GM19099 (cell line): Measurements from ENCODE around the gene SLC13A3.

ENCODE experiments used
- POLR2A ChIP-seq: IDR thresholded peaks from 3 replicates; pipeline ENCODE4 v1.6.1; 2011; ENCODE audit warnings: low read depth; ENCODE audit not compliant: insufficient read length; ENCODE audit errors: extremely low read depth

SLC13A3 gene

DNA sequence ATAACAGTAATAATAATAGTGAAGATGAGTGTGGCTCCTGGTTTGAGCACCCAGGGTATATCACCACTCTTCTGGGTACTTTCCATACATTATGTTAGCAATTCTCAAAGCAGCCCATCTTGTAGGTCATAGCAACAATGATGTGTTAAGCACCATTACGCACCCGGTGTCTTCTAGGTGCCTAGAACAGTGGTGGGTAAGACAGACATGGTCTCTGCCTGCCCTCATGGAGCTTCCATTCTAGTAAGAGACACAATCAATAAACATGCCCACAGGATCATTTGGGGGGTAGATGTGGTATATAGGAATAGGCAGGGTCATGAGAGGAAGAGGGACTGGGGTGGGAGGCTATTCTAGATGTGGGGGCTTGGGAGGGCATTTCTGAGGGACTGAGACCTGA lies 79.8 kb downstream of the SLC13A3 start:
- TF ChIP-seq POLR2A, result no peak

DNA sequence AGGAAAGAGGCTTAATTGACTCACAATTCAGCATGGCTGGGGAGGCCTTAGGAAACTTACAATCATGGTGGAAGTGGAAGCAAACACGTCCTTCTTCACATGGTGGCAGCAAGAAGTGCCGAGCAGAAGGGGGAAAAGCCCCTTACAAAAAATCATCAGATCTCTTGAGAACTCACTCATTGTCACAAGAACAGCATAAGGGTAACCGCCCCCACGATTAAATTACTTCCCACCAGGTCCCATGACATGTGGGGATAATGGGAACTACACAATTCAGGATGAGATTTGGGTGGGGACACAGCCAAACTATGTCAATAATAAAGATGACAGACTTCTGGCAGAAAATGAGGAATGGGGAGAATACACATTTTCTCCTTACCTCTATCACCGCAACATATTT lies 80.3 kb downstream of the SLC13A3 start:
- no peak for TF ChIP-seq POLR2A

DNA sequence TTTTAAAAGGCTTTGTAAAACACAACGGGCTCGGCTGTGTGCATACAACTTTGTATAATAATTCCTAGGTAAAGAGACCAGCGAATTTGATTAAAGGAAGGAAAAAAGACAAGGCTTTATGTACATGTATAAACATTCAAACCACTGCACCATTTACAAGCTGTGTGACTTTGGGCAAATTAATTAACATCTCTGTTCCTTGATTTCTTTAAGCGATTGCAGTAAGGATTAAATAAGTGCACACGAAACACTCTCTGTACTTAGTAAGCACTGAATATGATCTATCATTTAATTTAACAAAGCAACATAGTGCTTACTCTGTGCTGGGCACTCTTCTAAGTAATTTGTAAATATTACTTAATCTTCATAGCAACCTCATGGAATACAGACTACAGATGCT lies 81.3 kb downstream of the SLC13A3 start:
- TF ChIP-seq POLR2A, result no peak

DNA sequence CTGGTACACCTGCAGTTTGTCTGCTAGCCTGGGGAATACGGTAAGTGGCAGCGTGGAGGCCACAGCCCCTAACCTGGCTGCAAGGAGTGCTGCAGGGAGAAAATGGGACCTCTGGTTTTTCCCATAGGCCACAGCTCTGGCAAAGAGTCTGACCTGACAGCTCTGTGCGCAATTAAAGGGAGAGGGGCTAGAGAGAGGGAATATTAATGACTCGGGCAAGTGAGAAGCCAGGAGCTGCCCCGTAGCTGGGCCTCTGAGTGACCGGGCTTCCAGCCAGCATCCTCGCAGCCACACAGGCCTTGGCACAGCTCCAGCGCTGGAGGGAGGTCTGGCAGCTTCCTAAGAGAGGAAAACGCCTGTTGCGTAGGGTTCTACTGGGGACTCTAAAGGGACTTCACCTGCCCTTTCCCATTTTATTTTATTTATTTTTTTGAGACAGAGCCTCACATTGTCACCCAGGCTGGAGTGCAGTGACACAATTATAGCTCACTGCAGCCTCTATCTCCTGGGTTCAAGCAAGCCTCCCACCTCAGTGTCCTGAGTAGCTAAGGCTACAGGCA lies 82.6 kb downstream of the SLC13A3 start:
- no peak for TF ChIP-seq POLR2A

DNA sequence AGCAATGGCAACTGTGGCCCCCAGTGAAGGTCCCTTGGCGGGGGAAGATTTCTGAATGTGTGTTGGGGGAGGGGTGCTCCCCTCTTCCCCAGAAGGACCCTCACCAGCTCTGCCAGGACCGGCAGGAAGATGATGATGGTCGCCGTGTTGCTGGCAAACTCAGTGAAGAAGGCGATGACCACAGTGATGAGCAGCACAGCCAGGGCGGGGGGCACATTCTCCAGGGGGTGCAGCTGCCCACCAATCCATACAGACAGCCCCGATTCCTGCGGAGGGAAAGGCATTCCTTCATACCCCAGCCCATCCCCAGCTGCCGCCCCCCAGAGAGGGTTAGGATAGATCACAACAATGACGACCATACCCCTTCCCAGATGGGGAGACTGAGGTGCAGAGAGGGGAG lies 85.1 kb downstream of the SLC13A3 start:
- TF ChIP-seq POLR2A, result no peak

DNA sequence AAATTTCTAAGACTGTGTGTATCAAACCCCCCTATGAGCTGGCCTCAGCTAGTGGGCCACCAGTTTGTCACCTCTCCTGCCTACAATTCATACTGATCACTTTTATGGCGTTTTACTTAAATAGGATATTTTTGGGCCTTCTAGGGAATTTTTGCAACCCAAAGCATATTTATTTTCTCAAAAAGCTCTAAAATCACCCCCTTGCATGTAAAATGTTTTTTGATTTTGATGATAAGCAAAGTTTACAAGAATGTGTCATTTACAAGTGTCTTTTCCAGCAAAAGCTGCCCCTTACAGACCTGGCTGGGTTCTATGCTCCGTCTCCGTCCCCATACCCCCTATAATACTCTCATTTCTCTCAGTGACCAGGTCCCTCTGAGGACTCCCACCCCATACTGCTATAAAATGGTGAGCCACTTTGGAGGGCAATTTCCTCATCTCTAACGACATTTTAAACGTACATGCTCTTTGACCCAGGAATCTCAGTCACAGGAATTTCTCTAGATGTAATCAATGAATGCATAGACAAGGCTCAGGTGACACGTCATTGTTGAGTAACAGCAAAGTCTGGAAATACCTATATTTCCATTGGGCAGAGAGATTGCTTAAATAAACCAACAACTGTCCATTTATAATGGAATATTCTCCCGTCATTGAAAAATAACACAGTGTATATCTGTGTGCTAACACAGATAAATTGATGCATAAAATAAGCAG lies 86.9 kb downstream of the SLC13A3 start:
- TF ChIP-seq POLR2A, result no peak

DNA sequence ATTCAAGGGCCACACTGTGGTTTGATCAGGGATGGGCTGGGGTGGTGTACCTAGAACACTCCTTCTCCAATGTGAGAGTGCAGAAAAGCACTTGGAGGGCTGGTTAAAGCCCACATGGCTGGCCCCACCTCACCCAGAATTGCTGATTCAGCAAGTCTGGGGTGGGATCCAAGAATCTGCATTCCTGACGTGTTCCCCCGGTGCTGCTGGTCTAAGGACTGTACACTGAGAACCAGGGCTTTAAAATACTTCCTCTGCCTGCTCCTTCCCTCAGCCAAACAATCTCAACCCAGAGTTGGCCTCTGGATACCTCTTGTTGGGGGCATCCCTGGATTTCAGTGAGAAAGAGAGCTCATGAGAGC lies 87.4 kb downstream of the SLC13A3 start:
- no peak for TF ChIP-seq POLR2A

DNA sequence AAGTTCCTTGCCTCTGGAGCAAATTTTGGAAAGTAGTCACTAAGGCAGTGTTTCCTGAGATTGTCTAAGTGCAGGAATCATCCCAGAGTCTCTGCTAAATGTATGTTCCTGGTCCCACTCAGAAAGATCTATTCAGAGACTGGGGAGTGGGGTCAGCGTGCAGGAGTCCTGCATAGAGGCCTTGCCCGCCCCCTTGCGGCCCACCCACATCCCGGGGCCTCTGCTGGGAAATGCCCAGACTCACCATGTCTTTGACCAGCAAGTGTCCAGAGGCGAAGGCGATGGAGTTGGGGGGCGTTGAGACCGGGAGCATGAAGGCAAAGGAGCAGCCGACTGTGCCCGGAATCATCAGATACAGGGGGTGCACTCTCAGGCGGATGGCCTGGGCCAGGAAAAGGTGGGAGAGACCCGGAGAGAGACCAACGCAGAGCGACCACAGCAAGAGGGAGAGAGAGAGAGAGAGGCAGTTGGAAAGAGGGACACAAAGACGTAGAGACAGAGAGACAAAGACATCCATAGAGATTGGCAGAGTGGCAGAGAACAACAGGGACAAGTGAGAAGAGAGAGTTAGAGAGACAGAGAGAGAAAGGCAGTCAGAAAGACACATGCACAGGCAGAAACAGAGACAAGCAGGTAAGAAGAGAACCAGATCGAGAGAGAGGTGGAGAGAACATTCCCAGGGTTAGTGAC lies 87.9 kb downstream of the SLC13A3 start:
- TF ChIP-seq POLR2A, result no peak

DNA sequence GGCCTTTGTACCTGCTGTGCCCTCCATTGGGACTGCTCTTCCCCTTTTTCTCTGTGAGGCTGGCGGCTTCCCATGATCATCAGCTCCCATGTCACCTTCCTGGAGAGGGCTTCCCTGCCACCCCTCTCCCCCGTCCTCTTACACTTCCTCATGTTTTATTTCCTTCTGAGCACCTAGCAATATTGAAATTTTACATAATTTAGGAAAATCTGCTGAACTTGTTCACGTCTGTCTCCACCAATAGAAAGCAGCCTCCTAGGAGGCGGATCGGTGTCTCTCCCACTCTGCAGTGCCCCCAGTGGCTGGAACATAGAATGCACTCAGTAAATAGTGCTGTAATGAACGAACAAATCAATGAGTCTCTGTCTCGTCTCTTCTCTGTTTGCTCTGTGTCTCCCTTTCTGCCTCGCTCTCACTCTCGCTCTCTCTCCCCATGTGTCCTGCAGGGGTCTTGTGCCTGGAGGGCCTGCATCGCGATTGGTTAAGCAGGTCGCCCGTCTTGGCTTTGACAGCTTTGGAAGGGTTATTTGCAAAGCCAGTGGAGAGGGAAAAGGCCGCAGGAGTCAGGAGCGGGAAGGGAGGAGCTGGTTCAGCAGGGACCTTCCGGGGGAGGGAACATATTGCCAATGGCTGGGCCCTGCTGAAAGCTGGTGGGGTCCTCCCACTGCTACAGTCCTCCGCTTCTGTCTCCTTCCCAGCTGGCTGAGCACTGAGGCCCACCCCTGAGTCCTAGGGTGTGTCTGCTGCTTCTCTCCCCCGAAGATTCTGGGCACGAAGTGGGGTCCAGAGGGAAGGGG lies 88.7 kb downstream of the SLC13A3 start:
- TF ChIP-seq POLR2A, result no peak

DNA sequence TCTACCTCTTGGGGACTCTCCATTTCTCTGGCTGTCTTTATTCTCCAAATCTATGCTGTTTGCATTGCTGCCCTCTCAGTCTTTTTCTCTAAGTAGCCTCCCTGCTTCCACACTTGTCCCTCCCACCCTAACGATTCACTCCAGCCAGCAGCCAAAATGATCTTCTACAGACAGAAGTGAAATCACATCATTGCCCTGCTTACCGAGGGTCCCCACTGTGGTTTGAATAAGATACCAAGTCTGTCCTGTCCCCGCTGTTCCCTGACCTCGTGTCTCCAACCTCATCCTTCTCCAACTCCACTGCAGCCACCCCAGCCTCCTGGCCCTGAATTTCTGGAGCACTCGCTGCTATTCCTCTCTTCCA lies 89.3 kb downstream of the SLC13A3 start:
- TF ChIP-seq POLR2A, result no peak

DNA sequence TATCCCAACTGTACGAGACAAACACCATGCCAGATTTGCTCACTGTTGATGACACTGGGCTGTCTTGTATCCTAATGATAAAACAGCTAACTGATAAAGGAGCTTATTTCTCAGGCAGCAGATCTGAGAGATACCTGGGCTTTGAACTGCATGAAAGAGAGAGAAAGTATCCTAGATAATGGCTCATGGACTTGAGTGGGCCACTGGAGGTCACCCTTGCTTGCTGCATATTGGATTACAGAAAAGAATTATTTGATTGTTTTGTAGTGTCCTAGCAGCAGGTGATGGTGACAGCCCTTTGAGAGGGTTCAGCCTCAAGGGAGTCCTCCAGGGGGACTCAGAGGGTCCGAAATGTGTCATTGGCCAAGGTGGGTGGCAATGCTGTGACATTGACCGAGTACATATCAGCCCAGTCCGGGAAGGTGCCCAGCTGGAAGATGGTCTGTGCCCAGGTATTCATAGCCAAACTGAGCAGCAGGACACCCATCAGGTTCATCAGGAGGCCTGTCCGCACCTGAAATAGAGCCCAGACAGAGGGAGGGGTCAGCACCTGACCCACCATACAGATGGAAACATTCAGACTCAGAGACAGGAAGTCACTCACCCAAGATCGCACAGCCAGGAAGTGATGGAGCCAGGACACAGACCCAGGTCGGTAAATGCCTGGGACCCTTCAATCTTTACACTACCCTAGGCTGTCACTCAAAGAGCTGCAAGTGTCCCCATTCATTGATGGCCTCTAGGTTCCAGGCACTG lies 91.4 kb downstream of the SLC13A3 start:
- TF ChIP-seq POLR2A, result no peak

DNA sequence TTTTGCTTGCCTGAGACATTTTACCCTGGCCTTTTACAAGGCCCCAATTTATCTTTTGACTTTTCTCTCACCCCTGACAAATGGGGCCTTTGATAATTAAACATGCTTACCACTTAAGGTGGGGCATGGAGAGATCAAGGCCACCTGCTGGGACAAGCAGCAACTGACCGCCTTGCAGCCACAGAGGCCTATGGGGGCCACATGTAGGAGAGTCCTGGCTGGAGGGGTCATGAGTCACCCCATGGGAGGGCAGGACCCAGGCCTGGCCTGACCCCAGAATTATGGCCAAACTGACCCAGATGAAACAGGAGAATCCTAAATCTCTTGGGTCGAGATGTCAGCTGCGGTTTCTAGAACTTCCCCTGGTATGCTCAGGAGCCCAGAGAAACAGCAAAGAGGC lies 92.3 kb downstream of the SLC13A3 start:
- no peak for TF ChIP-seq POLR2A

DNA sequence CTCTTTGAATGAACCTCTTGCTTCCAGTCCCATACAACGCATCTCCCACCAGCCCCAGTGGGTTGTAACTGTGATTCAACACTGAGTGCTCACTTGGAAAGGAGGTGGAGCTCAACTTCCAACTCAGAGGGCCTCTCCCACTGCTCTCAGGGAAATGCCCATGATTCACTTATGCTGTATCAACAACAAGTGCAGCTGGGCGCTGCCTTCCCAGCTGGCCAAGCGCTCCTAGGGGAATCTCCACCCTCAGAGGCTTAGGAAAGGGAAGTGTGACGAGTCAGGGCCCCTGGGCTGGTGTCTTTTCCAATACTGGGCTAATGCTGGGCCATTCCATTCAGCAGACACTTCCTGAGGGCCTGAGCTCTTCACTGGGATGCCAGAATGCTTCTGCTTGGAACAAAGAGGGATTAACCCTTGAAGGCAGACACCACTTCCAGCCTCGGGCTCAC lies 92.7 kb downstream of the SLC13A3 start:
- no peak for TF ChIP-seq POLR2A

DNA sequence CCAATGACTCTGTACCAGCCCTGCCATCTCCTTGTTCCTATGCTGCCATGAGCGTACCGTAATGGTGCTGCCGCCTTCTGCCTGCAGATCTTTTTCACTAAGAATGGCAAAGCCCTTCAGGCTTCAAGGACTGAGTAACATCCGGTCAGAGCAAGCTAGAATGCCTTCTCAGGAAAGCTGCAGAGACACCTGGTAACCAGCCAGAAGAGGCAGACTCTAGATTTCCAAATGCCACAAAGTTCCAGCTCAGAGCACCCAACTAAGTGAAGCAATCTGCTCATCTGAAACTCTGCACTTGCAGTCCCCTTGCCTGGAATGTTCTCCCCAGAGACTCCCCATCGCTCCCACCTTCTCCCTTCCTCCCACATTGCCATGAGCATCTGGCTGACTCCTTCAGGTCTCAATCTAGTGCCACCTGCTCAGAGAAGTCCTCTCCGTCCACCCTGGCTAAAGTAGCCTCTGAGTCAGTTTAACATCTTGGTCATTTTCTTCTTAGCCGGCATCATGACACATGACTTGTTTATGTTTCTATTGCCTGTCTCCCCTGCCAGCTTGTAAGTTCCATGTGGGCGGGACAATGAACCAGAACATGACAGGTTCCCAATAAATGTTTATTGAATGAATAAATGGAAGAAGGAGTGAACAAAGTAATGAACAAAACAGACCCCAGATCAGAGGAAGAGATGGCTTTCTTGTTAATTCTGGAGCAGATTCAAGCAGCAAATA lies 93.9 kb downstream of the SLC13A3 start:
- no peak for TF ChIP-seq POLR2A
